Activated B cell treated with CpG ODN at 0.5 μM for 24 hours (primary cell): ENCODE measurements around the gene S100A3. TPM values are rescaled to one million over a fixed set of nuclear protein-coding genes. Genes with fewer than 3 reads are reported as not detected.

ENCODE experiments used
- ATAC-seq: fragments of 200-7000 bp; cut with Tn5 transposase; one replicate; pipeline ENCODE4 v1.10.0; 2021; ENCODE audit warnings: low read depth, mild to moderate bottlenecking, moderate library complexity
- CTCF ChIA-PET: fragments of 350-600 bp; sonication (Branson Sonifier 250); formaldehyde crosslinking; loops from one replicate; lab custom pipeline; 2021; ENCODE audit warnings: antibody characterized with exemption; lab: Charles Lee
- POLR2A ChIA-PET: fragments of 350-600 bp; sonication (Branson Sonifier 250); formaldehyde crosslinking; loops from one replicate; lab custom pipeline; 2021; ENCODE audit warnings: antibody characterized with exemption; lab: Charles Lee
- DNase-seq: peaks from one replicate; pipeline ENCODE4 v3.0.0; 2022
- H3K27ac Mint-ChIP-seq: one replicate; pipeline ENCODE4 v1.8.0; 2020; ENCODE audit warnings: mixed read lengths
- H3K27me3 Mint-ChIP-seq: one replicate; pipeline ENCODE4 v1.8.0; 2021; ENCODE audit warnings: mixed read lengths
- H3K36me3 Mint-ChIP-seq: one replicate; pipeline ENCODE4 v1.8.0; 2021; ENCODE audit warnings: low read depth, mixed read lengths
- H3K4me1 Mint-ChIP-seq: one replicate; pipeline ENCODE4 v1.8.0; 2021; ENCODE audit warnings: mixed read lengths
- H3K4me3 Mint-ChIP-seq: one replicate; pipeline ENCODE4 v1.8.0; 2020; ENCODE audit warnings: mild to moderate bottlenecking, mixed read lengths
- H3K9me3 Mint-ChIP-seq: one replicate; pipeline ENCODE4 v1.8.0; 2020; ENCODE audit warnings: mixed read lengths
- CTCF ChIP-seq: fragments of 200-600 bp; IDR thresholded peaks from one replicate; pipeline ENCODE4 v1.8.0; 2022; ENCODE audit warnings: antibody characterized with exemption, mild to moderate bottlenecking
- intact Hi-C: fragments of 100-400 bp; cut with micrococcal nuclease; formaldehyde crosslinking; loops from one replicate; pipeline ENCODE4 v1.15.1; 2024
- total RNA-seq: library from RNA; stranded (reverse); gene quantifications from 2 replicates; pipeline ENCODE4 v1.2.3, GENCODE V29; 2022

S100A3 gene
- total RNA-seq, 1 donor from 2014 or later: not detected

- no peaks in the 10 kb centered on the region for H3K36me3 Mint-ChIP-seq
- TF ChIP-seq CTCF: no peak
Observed at GRCh38 chr1:153513666-153514065, 35.4 kb downstream of the S100A3 start.

GRCh38 chr1:153513023-153513422 lies 36.0 kb downstream of the S100A3 start:
- no peaks in the 10 kb centered on the region for H3K27me3 Mint-ChIP-seq
- ChIA-PET POLR2A (no interaction called here), CTCF (interaction anchor here (1.2 to 3.3 kb wide), 2 partner anchors 32 to 55 kb away, joined by 4 to 11 read pairs; partner anchors contain the start of gene S100A4)
- intact Hi-C loops: loop anchor here (10.0 kb wide), 1 partner anchor 262 kb away; the partner anchor contains the start of gene SLC27A3
- H3K4me3 Mint-ChIP-seq: no peak overlapping the region
- DNase-seq (no peak), ATAC-seq (no peak)
- H3K36me3 Mint-ChIP-seq: no peaks in the 10 kb centered on the region
- no peak for TF ChIP-seq CTCF
- no peak overlapping the region for H3K27ac Mint-ChIP-seq
- no peaks in the 10 kb centered on the region for H3K9me3 Mint-ChIP-seq
- H3K4me1 Mint-ChIP-seq: peaks cover 4% of the 10 kb centered on the region

More at GRCh38 chr1:153513666-153514065, 35.4 kb downstream of the S100A3 start:
- Mint-ChIP-seq H3K4me1 (peaks cover 7% of the 10 kb centered on the region), H3K27ac (no peak overlapping the region), H3K9me3 (no peaks in the 10 kb centered on the region), H3K27me3 (no peaks in the 10 kb centered on the region), H3K4me3 (no peak overlapping the region)
- ATAC-seq (no peak), DNase-seq (no peak)
- ChIA-PET CTCF (interaction anchor here (0.9 to 3.3 kb wide), 3 partner anchors 32 to 55 kb away, joined by 3 to 11 read pairs (median 4); partner anchors contain the start of gene S100A4), POLR2A (no interaction called here)
- intact Hi-C loops: loop anchor here (10.0 kb wide), 1 partner anchor 261 kb away; the partner anchor contains the start of gene SLC27A3

- no peak overlapping the region for H3K4me3 Mint-ChIP-seq
- DNase-seq: peak; percentile 67
- ChIA-PET POLR2A (interaction anchor here (0.6 to 2.2 kb wide), 5 partner anchors 24 to 479 kb away, joined by 3 to 8 read pairs (median 3); partner anchors contain the start of genes CHTOP, RPS27 and S100A6), CTCF (interaction anchor here (0.7 to 6.3 kb wide), 24 partner anchors 9 to 477 kb away, joined by 3 to 113 read pairs (median 4); partner anchors contain the start of genes CHTOP, RAB13, S100A13 and S100A4)
- H3K4me1 Mint-ChIP-seq: peaks cover 4% of the 10 kb centered on the region
- ATAC-seq: peak; percentile 97
- H3K9me3 Mint-ChIP-seq: no peaks in the 10 kb centered on the region
- H3K27me3 Mint-ChIP-seq: no peaks in the 10 kb centered on the region
- H3K36me3 Mint-ChIP-seq: no peaks in the 10 kb centered on the region
- H3K27ac Mint-ChIP-seq: no peak overlapping the region
- intact Hi-C loops: loop anchor here (1.0 to 10.0 kb wide), 10 partner anchors 22 to 762 kb away; partner anchors contain the start of genes CHTOP, HAX1, ILF2 and RAB13
- TF ChIP-seq CTCF: peak; percentile 81
Observed at GRCh38 chr1:153510984-153511410, 38.1 kb downstream of the S100A3 start.

- intact Hi-C loops: loop anchor here (2.0 to 10.0 kb wide), 6 partner anchors 125 to 763 kb away; partner anchors contain the start of genes CHTOP, HAX1, ILF2 and RAB13
- Mint-ChIP-seq H3K27me3 (no peaks in the 10 kb centered on the region), H3K4me3 (no peak overlapping the region), H3K9me3 (no peaks in the 10 kb centered on the region), H3K27ac (no peak overlapping the region), H3K36me3 (no peaks in the 10 kb centered on the region), H3K4me1 (peaks cover 4% of the 10 kb centered on the region)
- DNase-seq (peak; percentile 43), ATAC-seq (peak; percentile 63)
- ChIA-PET CTCF (interaction anchor here (0.6 to 6.3 kb wide), 19 partner anchors 8 to 886 kb away, joined by 3 to 113 read pairs (median 6); partner anchors contain the start of genes CHTOP, RAB13, S100A13 and S100A4), POLR2A (no interaction called here)
- no peak for TF ChIP-seq CTCF
Observed at GRCh38 chr1:153509729-153510354, 39.2 kb downstream of the S100A3 start.

GRCh38 chr1:153509036-153509435 lies 40.0 kb downstream of the S100A3 start:
- no peaks in the 10 kb centered on the region for H3K36me3 Mint-ChIP-seq
- CTCF ChIA-PET: interaction anchor here (3.1 to 6.3 kb wide), 3 partner anchors 25 to 61 kb away, joined by 22 to 113 read pairs (median 32); partner anchors contain the start of genes S100A4 and S100A6
- no peak overlapping the region for H3K27ac Mint-ChIP-seq
- H3K9me3 Mint-ChIP-seq: no peaks in the 10 kb centered on the region
- ATAC-seq: no peak
- peaks cover 4% of the 10 kb centered on the region for H3K27me3 Mint-ChIP-seq
- TF ChIP-seq CTCF: no peak
- POLR2A ChIA-PET: no interaction called here
- H3K4me3 Mint-ChIP-seq: no peak overlapping the region
- no peak for DNase-seq
- H3K4me1 Mint-ChIP-seq: peaks cover 4% of the 10 kb centered on the region
- intact Hi-C loops: no loop called here
